LNCAP (cell line): ENCODE data around the gene MRPL50.
A peak's percentile ranks its signal among the peaks of the same experiment; 100 is the strongest.

Experiments
- CTCF ChIP-seq: fragments of 450-650 bp; IDR thresholded peaks from 2 replicates; pipeline ENCODE4 v1.5.1; 2017; ENCODE audit warnings: mild to moderate bottlenecking

MRPL50 gene

GRCh38 chr9:101399643-101399970 lies 1.2 kb upstream of the MRPL50 start:
- no peak for TF ChIP-seq CTCF

- TF ChIP-seq CTCF, result no peak
Measured at GRCh38 chr9:101398930-101399642, 668 bp upstream of the MRPL50 start.

- TF ChIP-seq CTCF, result no peak
Measured at GRCh38 chr9:101397746-101398067, 711 bp downstream of the MRPL50 start.

- no peak for TF ChIP-seq CTCF
Measured at GRCh38 chr9:101394687-101395086, 3.7 kb downstream of the MRPL50 start.

- no peak for TF ChIP-seq CTCF
Measured at GRCh38 chr9:101393135-101393534, 5.3 kb downstream of the MRPL50 start.

GRCh38 chr9:101388507-101388993 lies 9.9 kb downstream of the MRPL50 start:
- peak; percentile 59 for TF ChIP-seq CTCF

GRCh38 chr9:101387871-101388506 lies 10.4 kb downstream of the MRPL50 start:
- TF ChIP-seq CTCF, result peak; percentile 60
